DMS153 (cell line): ENCODE results near the gene NT5C1B.
"Not testable (repeated sequence)": the region's sequence is repeated elsewhere in the genome, so short reads cannot be mapped to it uniquely, and the experiment has no call there.

Experiments
- DNase-seq: peaks from one replicate; lab custom pipeline; 2025; lab: John Stamatoyannopoulos, UW

The NT5C1B gene

GRCh38 chr2:18589354-18589753, at the start of gene NT5C1B:
TSS of gene NT5C1B (minus strand) at chr2:18589569. CDS start at chr2:18589468, 101 bp downstream.
- no peak for DNase-seq

GRCh38 chr2:18637196-18637595, 47.8 kb upstream of the NT5C1B start:
- no peak for DNase-seq

- DNase-seq, result not testable (repeated sequence)
Measured at GRCh38 chr2:18632699-18633098, 43.3 kb upstream of the NT5C1B start.

- DNase-seq, result no peak
Measured at GRCh38 chr2:18630941-18631340, 41.6 kb upstream of the NT5C1B start.

- DNase-seq, result no peak
Measured at GRCh38 chr2:18630541-18630940, 41.2 kb upstream of the NT5C1B start.

- DNase-seq, result no peak
Measured at GRCh38 chr2:18630101-18630500, 40.7 kb upstream of the NT5C1B start.

GRCh38 chr2:18626958-18627650, 37.7 kb upstream of the NT5C1B start:
- no peak for DNase-seq

- no peak for DNase-seq
Measured at GRCh38 chr2:18626256-18626668, 36.9 kb upstream of the NT5C1B start.

GRCh38 chr2:18625563-18625962, 36.2 kb upstream of the NT5C1B start:
- no peak for DNase-seq

- no peak for DNase-seq
Measured at GRCh38 chr2:18623782-18624181, 34.4 kb upstream of the NT5C1B start.

GRCh38 chr2:18620867-18621632, 31.7 kb upstream of the NT5C1B start:
- DNase-seq, result no peak

- DNase-seq, result no peak
Measured at GRCh38 chr2:18619091-18619490, 29.7 kb upstream of the NT5C1B start.

GRCh38 chr2:18614041-18614440, 24.7 kb upstream of the NT5C1B start:
- no peak for DNase-seq

GRCh38 chr2:18612133-18612532, 22.8 kb upstream of the NT5C1B start:
- DNase-seq, result no peak

GRCh38 chr2:18611604-18612003, 22.2 kb upstream of the NT5C1B start:
- DNase-seq, result peak; percentile 18

GRCh38 chr2:18611184-18611583, 21.8 kb upstream of the NT5C1B start:
- DNase-seq, result peak; percentile 50

- no peak for DNase-seq
Measured at GRCh38 chr2:18610651-18611050, 21.3 kb upstream of the NT5C1B start.

GRCh38 chr2:18610090-18610489, 20.7 kb upstream of the NT5C1B start:
- DNase-seq, result no peak

- DNase-seq, result no peak
Measured at GRCh38 chr2:18605115-18605514, 15.7 kb upstream of the NT5C1B start.

- DNase-seq, result no peak
Measured at GRCh38 chr2:18604531-18604885, 15.1 kb upstream of the NT5C1B start.

GRCh38 chr2:18603854-18604530, 14.6 kb upstream of the NT5C1B start:
- DNase-seq, result no peak

GRCh38 chr2:18602298-18602697, 12.9 kb upstream of the NT5C1B start:
- no peak for DNase-seq

- DNase-seq, result no peak
Measured at GRCh38 chr2:18600255-18600613, 10.9 kb upstream of the NT5C1B start.
